ENCODE data around the gene BCLAF3. TPM values are rescaled to one million over a fixed set of nuclear protein-coding genes. Genes with fewer than 3 reads are reported as not detected.

Gene BCLAF3
- total RNA-seq (10 to 100 TPM; 16.8 to 22.0 TPM), polyA plus RNA-seq (1 to 10 TPM; 4.3 to 5.4 TPM)
- long read RNA-seq, donor 1, partial matches to known transcripts: 1 of 6 reads
- long read RNA-seq, donor 1, other reads (novel, unspliced or antisense): 5 of 6 reads
- long read RNA-seq, donor 2, partial matches to known transcripts: 3 of 6 reads
- long read RNA-seq, donor 2, other reads (novel, unspliced or antisense): 3 of 6 reads

DNA sequence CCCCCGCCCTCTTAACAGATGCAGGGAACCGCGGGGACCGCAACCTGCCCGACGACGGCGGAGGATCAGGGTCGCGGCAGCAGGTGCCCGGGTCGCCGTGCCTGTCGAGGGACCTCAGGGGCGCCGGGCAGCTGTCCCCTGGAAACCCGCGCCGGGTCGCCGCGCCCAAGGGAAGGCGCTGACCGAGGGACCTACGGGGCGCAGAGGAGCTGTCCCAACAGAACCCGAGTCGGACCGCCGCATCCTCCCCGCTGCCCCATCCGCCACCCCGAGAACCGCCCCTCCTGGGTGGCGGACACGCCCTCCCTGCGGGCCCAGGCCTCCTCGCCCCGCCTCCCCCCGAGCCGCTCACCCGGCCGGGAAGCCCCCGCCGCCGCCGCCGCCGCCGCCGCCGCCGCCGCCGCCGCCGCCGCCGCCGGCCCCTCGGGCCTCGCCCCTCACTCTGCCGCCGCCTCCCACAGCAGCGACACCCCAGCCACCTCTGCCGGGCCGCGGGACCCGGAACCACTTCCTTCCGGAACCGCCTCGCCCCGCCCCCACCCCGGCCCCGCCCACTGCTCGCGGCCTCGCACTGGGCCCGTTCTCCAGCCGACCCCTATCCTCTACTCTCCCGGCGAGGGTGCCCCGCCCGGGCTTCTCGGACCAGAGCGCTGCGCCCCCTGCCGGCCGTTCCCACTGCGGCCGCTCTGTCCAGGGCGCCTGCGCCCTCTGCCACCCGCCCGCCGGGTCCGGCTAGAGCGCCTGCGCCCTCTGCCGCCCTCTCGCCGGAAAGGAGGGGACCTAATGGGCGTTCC is at the start of gene BCLAF3:
Gene BCLAF3, minus strand, starts transcription at position 506 of the 794 bp plus-strand sequence. CDS start 20,797 bp downstream, outside the sequence.
- H3K4me1 ChIP-seq (ENCODE audit: control insufficient read depth in 1 of 2, insufficient read depth in 2 of 2, low read length in 2 of 2): peaks cover 0 to 3% of the 10 kb centered on the region in 2 donors
- 0 to 15% methylated on average over 41 to 101 of the region's 103 CpGs for WGBS, 2 donors
- H3K9me3 ChIP-seq (ENCODE audit: control insufficient read depth, low read length): no peaks in the 10 kb centered on the region
- ATAC-seq (ENCODE audit: low FRiP score) (peak; percentile 99), DNase-seq (peak; percentile 93 to 96)
- intact Hi-C loops (cut with DNase I): loop anchor here in 1 of 2 donors (5.0 kb wide), 1 partner anchor 77 kb away; no protein-coding TSS in a partner anchor
- peak within 1 kb of the TSS in 1 of 2 donors; percentile 32 for H3K27ac ChIP-seq (ENCODE audit: low read depth in 1 of 2, low read length in 2 of 2)
- H3K36me3 ChIP-seq (ENCODE audit: control insufficient read depth in 1 of 2, insufficient read depth in 2 of 2, low read length in 1 of 2): no peaks in the 10 kb centered on the region
- H3K27me3 ChIP-seq (ENCODE audit: control insufficient read depth in 1 of 2, insufficient read depth in 2 of 2, low read length in 1 of 2): no peaks in the 10 kb centered on the region
- peak within 1 kb of the TSS; percentile 45 to 46 for H3K4me3 ChIP-seq (ENCODE audit: low read length in 2 of 2)

DNA sequence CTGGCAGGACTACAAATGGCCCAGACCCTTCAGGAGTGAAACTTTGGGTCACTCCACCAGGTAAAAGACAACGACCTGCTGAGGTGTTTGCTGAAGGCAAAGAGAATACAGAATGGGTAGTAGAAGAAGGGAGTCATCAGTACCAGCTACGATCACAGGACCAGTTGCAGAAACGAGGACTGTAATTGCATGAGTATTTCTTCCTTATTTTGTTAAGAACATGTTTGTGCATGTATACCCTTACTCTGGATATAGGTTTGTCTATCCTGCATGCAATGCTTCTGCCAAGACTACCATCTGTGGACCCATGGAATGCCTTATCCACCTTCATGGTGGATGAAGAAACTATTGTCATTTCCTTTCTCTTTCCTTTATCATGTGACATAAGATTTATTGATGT is 48.1 kb upstream of the BCLAF3 start:
- Histone ChIP-seq H3K27ac (ENCODE audit: low read depth in 1 of 2, low read length in 2 of 2) (no peak overlapping the region), H3K4me3 (ENCODE audit: low read length in 2 of 2) (no peak overlapping the region), H3K36me3 (ENCODE audit: control insufficient read depth in 1 of 2, insufficient read depth in 2 of 2, low read length in 1 of 2) (no peaks in the 10 kb centered on the region), H3K9me3 (ENCODE audit: control insufficient read depth, low read length) (no peaks in the 10 kb centered on the region), H3K4me1 (ENCODE audit: control insufficient read depth in 1 of 2, insufficient read depth in 2 of 2, low read length in 2 of 2) (no peaks in the 10 kb centered on the region), H3K27me3 (ENCODE audit: control insufficient read depth in 1 of 2, insufficient read depth in 2 of 2, low read length in 1 of 2) (no peaks in the 10 kb centered on the region)
- intact Hi-C loops (cut with DNase I): no loop called here
- ATAC-seq (ENCODE audit: low FRiP score) (no peak), DNase-seq (no peak)
- 67 to 82% methylated on average over 3 of the region's 3 CpGs for WGBS, 2 donors

DNA sequence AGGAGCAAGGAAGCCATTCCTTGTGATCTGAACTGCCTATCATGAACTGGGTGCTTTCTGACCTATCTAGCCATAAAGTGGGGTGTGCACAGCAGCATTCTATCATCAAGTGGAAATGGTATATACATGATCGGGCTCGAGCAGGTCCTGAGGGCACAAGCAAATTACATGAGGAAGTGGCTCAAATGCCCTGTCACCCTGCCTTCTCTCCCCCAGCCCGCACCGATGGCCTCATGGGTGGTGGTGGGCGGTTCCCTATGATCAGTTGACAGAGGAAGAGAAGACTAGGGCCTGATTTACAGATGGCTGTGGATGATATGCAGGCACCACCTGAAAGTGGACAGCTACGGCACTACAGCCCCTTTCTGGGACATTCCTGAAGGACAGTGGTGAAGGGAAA is 46.3 kb upstream of the BCLAF3 start:
- Histone ChIP-seq H3K9me3 (ENCODE audit: control insufficient read depth, low read length) (no peaks in the 10 kb centered on the region), H3K27me3 (ENCODE audit: control insufficient read depth in 1 of 2, insufficient read depth in 2 of 2, low read length in 1 of 2) (no peaks in the 10 kb centered on the region), H3K4me1 (ENCODE audit: control insufficient read depth in 1 of 2, insufficient read depth in 2 of 2, low read length in 2 of 2) (no peaks in the 10 kb centered on the region), H3K36me3 (ENCODE audit: control insufficient read depth in 1 of 2, insufficient read depth in 2 of 2, low read length in 1 of 2) (no peaks in the 10 kb centered on the region), H3K27ac (ENCODE audit: low read depth in 1 of 2, low read length in 2 of 2) (no peak overlapping the region), H3K4me3 (ENCODE audit: low read length in 2 of 2) (no peak overlapping the region)
- ATAC-seq (ENCODE audit: low FRiP score) (no peak), DNase-seq (no peak)
- intact Hi-C loops (cut with DNase I): no loop called here
- 84 to 92% methylated on average over 6 of the region's 6 CpGs for WGBS, 2 donors

DNA sequence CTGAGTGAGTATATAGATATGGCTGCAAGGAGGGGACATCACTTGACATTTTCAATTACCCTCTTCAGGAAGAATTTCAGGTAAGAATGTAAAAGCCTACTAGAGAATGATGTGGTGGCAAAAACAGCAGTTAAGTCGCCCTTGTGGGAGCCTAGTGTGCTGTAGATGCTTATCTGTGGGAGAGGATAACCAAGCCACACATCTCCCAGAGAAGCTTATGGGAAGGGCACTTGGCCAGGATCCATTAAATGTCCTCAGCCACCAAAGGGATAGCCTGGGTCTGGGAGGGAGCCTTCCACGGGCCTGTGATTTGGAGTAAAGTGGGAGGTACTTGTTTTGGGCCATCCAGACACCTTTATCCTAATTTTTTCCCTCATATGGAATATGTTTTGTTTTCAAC is 41.3 kb upstream of the BCLAF3 start:
- no peaks in the 10 kb centered on the region for H3K27me3 ChIP-seq (ENCODE audit: control insufficient read depth in 1 of 2, insufficient read depth in 2 of 2, low read length in 1 of 2)
- intact Hi-C loops (cut with DNase I): no loop called here
- H3K4me3 ChIP-seq (ENCODE audit: low read length in 2 of 2): no peak overlapping the region
- no peak for ATAC-seq (ENCODE audit: low FRiP score)
- no peaks in the 10 kb centered on the region for H3K9me3 ChIP-seq (ENCODE audit: control insufficient read depth, low read length)
- no peaks in the 10 kb centered on the region for H3K4me1 ChIP-seq (ENCODE audit: control insufficient read depth in 1 of 2, insufficient read depth in 2 of 2, low read length in 2 of 2)
- no peak for DNase-seq
- WGBS, 2 donors: 59 to 82% methylated on average over 2 of the region's 2 CpGs
- H3K36me3 ChIP-seq (ENCODE audit: control insufficient read depth in 1 of 2, insufficient read depth in 2 of 2, low read length in 1 of 2): no peaks in the 10 kb centered on the region
- no peak overlapping the region for H3K27ac ChIP-seq (ENCODE audit: low read depth in 1 of 2, low read length in 2 of 2)

DNA sequence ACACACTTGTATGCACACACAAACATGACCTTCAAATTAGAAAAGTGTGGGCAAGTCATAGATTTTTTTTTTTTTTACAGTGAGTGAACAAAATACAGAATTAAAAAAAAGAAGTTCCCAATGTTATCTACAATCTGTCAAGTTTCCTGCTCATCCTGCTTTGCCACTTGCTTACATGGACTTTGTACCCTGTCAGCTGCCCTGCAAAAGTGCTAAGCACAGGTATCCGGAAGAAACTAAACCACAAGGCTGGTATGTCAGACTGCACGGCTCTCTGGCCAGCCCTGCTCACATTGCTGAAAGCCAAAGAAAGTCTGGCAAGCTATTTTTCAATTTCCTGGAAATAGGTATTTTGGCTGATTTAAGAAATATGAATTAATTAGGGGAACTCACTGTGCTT is 38.9 kb upstream of the BCLAF3 start:
- WGBS, 2 donors: 49 to 53% methylated on average over 2 of the region's 2 CpGs
- no peaks in the 10 kb centered on the region for H3K36me3 ChIP-seq (ENCODE audit: control insufficient read depth in 1 of 2, insufficient read depth in 2 of 2, low read length in 1 of 2)
- no peaks in the 10 kb centered on the region for H3K9me3 ChIP-seq (ENCODE audit: control insufficient read depth, low read length)
- no peaks in the 10 kb centered on the region for H3K27me3 ChIP-seq (ENCODE audit: control insufficient read depth in 1 of 2, insufficient read depth in 2 of 2, low read length in 1 of 2)
- ATAC-seq (ENCODE audit: low FRiP score) (no peak), DNase-seq (no peak)
- H3K4me3 ChIP-seq (ENCODE audit: low read length in 2 of 2): no peak overlapping the region
- H3K4me1 ChIP-seq (ENCODE audit: control insufficient read depth in 1 of 2, insufficient read depth in 2 of 2, low read length in 2 of 2): no peaks in the 10 kb centered on the region
- intact Hi-C loops (cut with DNase I): no loop called here
- H3K27ac ChIP-seq (ENCODE audit: low read depth in 1 of 2, low read length in 2 of 2): no peak overlapping the region

DNA sequence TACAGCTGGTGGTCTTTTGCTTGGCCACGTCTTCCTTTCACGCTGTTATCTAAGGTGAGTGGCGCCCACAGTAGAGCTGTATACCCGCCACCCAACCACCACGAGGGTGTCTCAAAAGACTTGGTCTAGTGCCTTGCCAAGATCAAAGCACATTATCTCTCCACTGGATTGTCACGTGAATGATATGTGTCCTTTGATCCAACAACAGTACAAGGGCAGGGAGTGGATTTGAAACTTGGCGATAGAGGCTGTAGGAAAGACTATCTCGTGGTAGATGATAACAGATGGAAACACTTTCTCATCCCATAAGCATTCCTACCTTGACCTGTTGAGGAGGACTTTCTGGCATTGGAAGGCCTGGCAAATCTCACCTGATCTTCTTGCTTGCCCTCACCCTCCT is 37.7 kb upstream of the BCLAF3 start:
- H3K4me3 ChIP-seq (ENCODE audit: low read length in 2 of 2): no peak overlapping the region
- intact Hi-C loops (cut with DNase I): no loop called here

DNA sequence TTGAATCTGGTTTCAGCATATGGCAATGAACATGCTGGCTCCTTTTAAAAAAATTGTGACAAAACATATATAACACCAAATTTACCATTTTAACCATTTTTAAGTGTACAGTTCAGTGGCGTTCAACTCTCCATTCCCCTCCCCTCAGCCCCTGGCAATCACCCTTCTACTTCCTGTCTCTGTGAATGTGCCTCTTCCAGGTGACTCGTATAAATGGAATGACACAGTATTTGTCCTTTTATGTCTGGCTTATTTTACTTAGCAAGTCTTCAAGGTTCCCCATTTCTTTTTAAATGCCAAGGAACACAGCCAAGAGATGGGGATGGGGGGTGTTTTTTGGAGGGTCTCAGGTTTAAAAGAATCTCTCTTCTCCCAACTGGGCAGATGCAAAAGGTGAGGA is 35.4 kb upstream of the BCLAF3 start:
- H3K27me3 ChIP-seq (ENCODE audit: control insufficient read depth in 1 of 2, insufficient read depth in 2 of 2, low read length in 1 of 2): no peaks in the 10 kb centered on the region
- no peak overlapping the region for H3K4me3 ChIP-seq (ENCODE audit: low read length in 2 of 2)
- ATAC-seq (ENCODE audit: low FRiP score) (no peak), DNase-seq (no peak)
- 18 to 33% methylated on average over 2 of the region's 2 CpGs for WGBS, 2 donors
- no peak overlapping the region for H3K27ac ChIP-seq (ENCODE audit: low read depth in 1 of 2, low read length in 2 of 2)
- H3K9me3 ChIP-seq (ENCODE audit: control insufficient read depth, low read length): no peaks in the 10 kb centered on the region
- intact Hi-C loops (cut with DNase I): no loop called here
- no peaks in the 10 kb centered on the region for H3K36me3 ChIP-seq (ENCODE audit: control insufficient read depth in 1 of 2, insufficient read depth in 2 of 2, low read length in 1 of 2)
- H3K4me1 ChIP-seq (ENCODE audit: control insufficient read depth in 1 of 2, insufficient read depth in 2 of 2, low read length in 2 of 2): no peaks in the 10 kb centered on the region

More for the DNA sequence above, 37.7 kb upstream of the BCLAF3 start:
- H3K27me3 ChIP-seq (ENCODE audit: control insufficient read depth in 1 of 2, insufficient read depth in 2 of 2, low read length in 1 of 2): no peaks in the 10 kb centered on the region
- no peaks in the 10 kb centered on the region for H3K4me1 ChIP-seq (ENCODE audit: control insufficient read depth in 1 of 2, insufficient read depth in 2 of 2, low read length in 2 of 2)
- DNase-seq: no peak
- no peak for ATAC-seq (ENCODE audit: low FRiP score)
- H3K27ac ChIP-seq (ENCODE audit: low read depth in 1 of 2, low read length in 2 of 2): no peak overlapping the region
- 89 to 91% methylated on average over 8 of the region's 8 CpGs for WGBS, 2 donors
- H3K36me3 ChIP-seq (ENCODE audit: control insufficient read depth in 1 of 2, insufficient read depth in 2 of 2, low read length in 1 of 2): no peaks in the 10 kb centered on the region
- H3K9me3 ChIP-seq (ENCODE audit: control insufficient read depth, low read length): no peaks in the 10 kb centered on the region

DNA sequence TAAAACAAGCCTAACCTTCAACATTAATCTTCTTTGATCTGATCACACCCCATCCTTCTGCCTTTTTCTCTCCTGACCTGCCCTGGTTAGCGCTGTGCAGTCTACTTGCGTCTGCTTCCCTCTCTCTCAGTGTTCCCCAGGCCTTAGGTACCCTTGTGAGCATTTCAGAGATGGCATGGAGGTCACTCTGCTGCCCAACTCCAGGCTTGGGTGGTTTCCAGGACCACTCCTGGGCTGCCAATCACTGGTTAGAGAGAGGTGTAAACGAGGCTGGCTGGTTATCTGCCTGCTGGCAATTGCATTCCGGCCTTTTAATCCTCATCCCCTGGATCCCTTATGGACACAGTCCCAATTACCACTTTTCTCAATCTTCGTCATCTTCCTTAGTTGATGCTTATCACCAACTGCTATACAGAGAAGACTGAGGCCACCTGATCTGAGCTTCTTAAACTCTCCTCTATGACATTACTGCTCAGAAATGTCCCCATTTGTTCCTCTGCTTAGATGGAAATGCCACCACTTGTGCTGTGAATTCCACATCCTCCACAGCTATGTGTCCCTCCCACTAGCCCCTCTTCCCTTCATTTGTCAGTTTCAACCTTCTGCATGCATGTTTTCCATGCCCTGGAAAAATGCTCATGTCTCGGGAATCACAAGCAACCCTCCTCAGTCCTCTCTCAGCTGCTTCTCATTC is 29.0 kb upstream of the BCLAF3 start:
- DNase-seq (no peak), ATAC-seq (ENCODE audit: low FRiP score) (no peak)
- no peaks in the 10 kb centered on the region for H3K36me3 ChIP-seq (ENCODE audit: control insufficient read depth in 1 of 2, insufficient read depth in 2 of 2, low read length in 1 of 2)
- no peak overlapping the region for H3K27ac ChIP-seq (ENCODE audit: low read depth in 1 of 2, low read length in 2 of 2)
- H3K4me1 ChIP-seq (ENCODE audit: control insufficient read depth in 1 of 2, insufficient read depth in 2 of 2, low read length in 2 of 2): no peaks in the 10 kb centered on the region
- H3K27me3 ChIP-seq (ENCODE audit: control insufficient read depth in 1 of 2, insufficient read depth in 2 of 2, low read length in 1 of 2): no peaks in the 10 kb centered on the region
- intact Hi-C loops (cut with DNase I): no loop called here
- no peak overlapping the region for H3K4me3 ChIP-seq (ENCODE audit: low read length in 2 of 2)
- WGBS, 2 donors: 83 to 91% methylated on average over 6 of the region's 6 CpGs
- no peaks in the 10 kb centered on the region for H3K9me3 ChIP-seq (ENCODE audit: control insufficient read depth, low read length)
